Activated CD8-positive, alpha-beta T cell treated with anti-CD3 and anti-CD28 coated beads for 36 hours (primary cell): ENCODE results near the gene RAB40B. TPM values are rescaled to one million over a fixed set of nuclear protein-coding genes. Genes with fewer than 3 reads are reported as not detected.
A peak's percentile ranks its signal among the peaks of the same experiment; 100 is the strongest.

Source experiments
- ATAC-seq: fragments of 200-7000 bp; cut with Tn5 transposase; one replicate; pipeline ENCODE4 v1.10.0; 2021; ENCODE audit warnings: mild to moderate bottlenecking, moderate library complexity
- CTCF ChIA-PET: fragments of 350-600 bp; sonication (Branson Sonifier 250); formaldehyde crosslinking; loops from one replicate; lab custom pipeline; 2021; ENCODE audit warnings: antibody characterized with exemption; lab: Charles Lee
- POLR2A ChIA-PET: fragments of 350-600 bp; sonication (Branson Sonifier 250); formaldehyde crosslinking; loops from one replicate; lab custom pipeline; 2021; ENCODE audit warnings: antibody characterized with exemption; lab: Charles Lee
- DNase-seq: peaks from one replicate; pipeline ENCODE4 v3.0.0-alpha.2; 2020
- H3K27ac Mint-ChIP-seq: one replicate; pipeline ENCODE4 v1.8.0; 2021; ENCODE audit warnings: mild to moderate bottlenecking, mixed read lengths
- H3K27me3 Mint-ChIP-seq: one replicate; pipeline ENCODE4 v1.8.0; 2021; ENCODE audit warnings: mixed read lengths
- H3K36me3 Mint-ChIP-seq: one replicate; pipeline ENCODE4 v1.8.0; 2021; ENCODE audit warnings: low read depth, mixed read lengths
- H3K4me1 Mint-ChIP-seq: one replicate; pipeline ENCODE4 v1.8.0; 2021; ENCODE audit warnings: low read depth, mixed read lengths
- H3K4me3 Mint-ChIP-seq: one replicate; pipeline ENCODE4 v1.8.0; 2021; ENCODE audit warnings: mild to moderate bottlenecking, moderate library complexity, mixed read lengths
- H3K9me3 Mint-ChIP-seq: one replicate; pipeline ENCODE4 v1.8.0; 2021; ENCODE audit warnings: mixed read lengths
- intact Hi-C: fragments of 100-400 bp; cut with micrococcal nuclease; formaldehyde crosslinking; loops from one replicate; pipeline ENCODE4 v1.10.0; 2022
- total RNA-seq, 2 experiments: library from RNA; stranded (reverse); gene quantifications; one replicate each; pipeline ENCODE4 v1.2.3, GENCODE V29; 2021
- TF ChIP-seq, protein P1 (sequence below): fragments of 200-600 bp; IDR thresholded peaks from one replicate; pipeline ENCODE4 v1.8.0; 2022; ENCODE audit warnings: antibody characterized with exemption, mild to moderate bottlenecking

Gene RAB40B
- total RNA-seq, 2 experiments from 2014 or later = 1.6 to 3.4 TPM

DNA sequence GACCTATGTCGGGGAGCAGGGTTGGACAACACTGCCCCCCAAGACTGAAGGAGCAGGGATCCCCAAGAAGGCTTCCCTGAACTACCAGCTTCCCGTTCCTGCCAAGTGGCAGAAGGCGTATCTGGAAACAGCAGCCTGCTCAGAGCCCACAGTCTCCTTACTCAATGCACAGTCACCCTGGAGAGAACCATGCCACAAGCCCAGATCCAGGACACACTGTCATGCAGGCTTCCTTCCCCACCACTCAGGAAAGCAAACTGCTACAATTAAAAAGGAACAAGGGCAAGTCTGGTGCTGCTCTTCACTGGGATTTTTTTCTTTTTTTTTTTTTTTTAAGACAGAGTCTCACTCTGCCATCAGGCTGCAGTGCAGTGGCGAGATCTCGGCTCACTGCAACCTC lies 58.5 kb downstream of the RAB40B start:
- Mint-ChIP-seq H3K36me3 (peaks cover 65% of the 10 kb centered on the region), H3K4me1 (peaks cover 36% of the 10 kb centered on the region), H3K27ac (no peak overlapping the region), H3K4me3 (no peak overlapping the region), H3K27me3 (no peaks in the 10 kb centered on the region), H3K9me3 (peaks cover 5% of the 10 kb centered on the region)
- intact Hi-C loops = no loop called here
- ChIA-PET CTCF (no interaction called here), POLR2A (interaction anchor here (0.5 kb wide), 1 partner anchor 30 kb away, joined by 3 read pairs; no protein-coding TSS in a partner anchor)
- DNase-seq = no peak
- ATAC-seq = no peak
- TF ChIP-seq, protein P1, sequence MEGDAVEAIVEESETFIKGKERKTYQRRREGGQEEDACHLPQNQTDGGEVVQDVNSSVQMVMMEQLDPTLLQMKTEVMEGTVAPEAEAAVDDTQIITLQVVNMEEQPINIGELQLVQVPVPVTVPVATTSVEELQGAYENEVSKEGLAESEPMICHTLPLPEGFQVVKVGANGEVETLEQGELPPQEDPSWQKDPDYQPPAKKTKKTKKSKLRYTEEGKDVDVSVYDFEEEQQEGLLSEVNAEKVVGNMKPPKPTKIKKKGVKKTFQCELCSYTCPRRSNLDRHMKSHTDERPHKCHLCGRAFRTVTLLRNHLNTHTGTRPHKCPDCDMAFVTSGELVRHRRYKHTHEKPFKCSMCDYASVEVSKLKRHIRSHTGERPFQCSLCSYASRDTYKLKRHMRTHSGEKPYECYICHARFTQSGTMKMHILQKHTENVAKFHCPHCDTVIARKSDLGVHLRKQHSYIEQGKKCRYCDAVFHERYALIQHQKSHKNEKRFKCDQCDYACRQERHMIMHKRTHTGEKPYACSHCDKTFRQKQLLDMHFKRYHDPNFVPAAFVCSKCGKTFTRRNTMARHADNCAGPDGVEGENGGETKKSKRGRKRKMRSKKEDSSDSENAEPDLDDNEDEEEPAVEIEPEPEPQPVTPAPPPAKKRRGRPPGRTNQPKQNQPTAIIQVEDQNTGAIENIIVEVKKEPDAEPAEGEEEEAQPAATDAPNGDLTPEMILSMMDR = no peak

DNA sequence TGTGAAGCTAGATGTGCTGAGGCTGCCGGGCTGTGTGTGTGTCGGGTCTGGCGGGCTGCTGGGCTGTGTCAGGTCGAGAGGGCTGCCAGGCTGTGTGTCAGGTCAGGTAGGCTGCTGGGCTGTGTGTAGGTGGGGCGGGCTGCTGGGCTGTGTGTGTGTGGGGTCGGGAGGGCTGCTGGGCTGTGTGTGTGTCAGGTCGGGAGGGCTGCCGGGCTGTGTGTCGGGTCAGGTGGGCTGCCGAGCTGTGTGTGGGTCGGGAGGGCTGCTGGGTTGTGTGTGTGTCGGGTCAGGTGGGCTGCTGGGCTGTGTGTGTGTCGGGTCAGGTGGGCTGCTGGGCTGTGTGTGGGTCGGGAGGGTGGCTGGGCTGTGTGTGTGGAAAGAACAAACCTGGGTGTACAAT lies 58.9 kb downstream of the RAB40B start:
- Mint-ChIP-seq H3K4me1 (peaks cover 38% of the 10 kb centered on the region), H3K27me3 (no peaks in the 10 kb centered on the region), H3K27ac (peak overlapping the region; percentile 22), H3K9me3 (peaks cover 5% of the 10 kb centered on the region), H3K4me3 (no peak overlapping the region), H3K36me3 (peaks cover 67% of the 10 kb centered on the region)
- DNase-seq = no peak
- TF ChIP-seq, protein P1 = no peak
- ChIA-PET CTCF (no interaction called here), POLR2A (interaction anchor here (0.5 kb wide), 1 partner anchor 30 kb away, joined by 3 read pairs; no protein-coding TSS in a partner anchor)
- intact Hi-C loops = no loop called here
- no peak for ATAC-seq

DNA sequence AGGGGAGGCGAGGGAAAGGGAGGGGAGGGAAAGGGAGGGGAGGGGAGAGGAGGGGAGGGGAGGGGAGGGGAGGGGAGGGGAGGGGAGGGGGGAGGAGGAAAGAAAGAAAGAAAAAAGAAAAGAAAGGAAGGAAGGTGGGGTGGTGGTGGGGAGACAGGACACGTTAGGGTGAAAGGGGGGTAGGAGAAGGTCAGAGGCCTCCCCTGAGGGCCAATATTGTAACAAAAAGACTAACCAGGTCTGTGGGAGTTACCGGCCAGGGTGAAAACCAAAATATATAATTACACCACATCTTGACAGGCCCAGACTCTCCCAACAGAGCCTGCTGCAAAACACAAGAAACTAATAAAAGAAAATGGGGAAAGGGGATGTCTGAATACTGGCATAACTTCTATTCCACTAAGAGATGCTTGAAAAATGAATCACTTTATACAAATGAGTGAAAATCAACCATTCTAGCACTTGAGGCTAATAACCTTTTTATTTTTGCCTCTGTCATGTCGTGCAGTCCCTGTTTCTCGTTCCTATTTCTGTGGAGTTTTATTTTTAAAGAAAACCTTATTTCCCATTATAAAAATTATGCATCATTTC lies 60.2 kb downstream of the RAB40B start:
- ChIA-PET POLR2A (no interaction called here), CTCF (no interaction called here)
- Mint-ChIP-seq H3K36me3 (peaks cover 66% of the 10 kb centered on the region), H3K27ac (no peak overlapping the region), H3K9me3 (peaks cover 5% of the 10 kb centered on the region), H3K4me1 (peaks cover 39% of the 10 kb centered on the region), H3K27me3 (no peaks in the 10 kb centered on the region), H3K4me3 (no peak overlapping the region)
- no peak for ATAC-seq
- no peak for DNase-seq
- TF ChIP-seq, protein P1 = no peak
- intact Hi-C loops = no loop called here

DNA sequence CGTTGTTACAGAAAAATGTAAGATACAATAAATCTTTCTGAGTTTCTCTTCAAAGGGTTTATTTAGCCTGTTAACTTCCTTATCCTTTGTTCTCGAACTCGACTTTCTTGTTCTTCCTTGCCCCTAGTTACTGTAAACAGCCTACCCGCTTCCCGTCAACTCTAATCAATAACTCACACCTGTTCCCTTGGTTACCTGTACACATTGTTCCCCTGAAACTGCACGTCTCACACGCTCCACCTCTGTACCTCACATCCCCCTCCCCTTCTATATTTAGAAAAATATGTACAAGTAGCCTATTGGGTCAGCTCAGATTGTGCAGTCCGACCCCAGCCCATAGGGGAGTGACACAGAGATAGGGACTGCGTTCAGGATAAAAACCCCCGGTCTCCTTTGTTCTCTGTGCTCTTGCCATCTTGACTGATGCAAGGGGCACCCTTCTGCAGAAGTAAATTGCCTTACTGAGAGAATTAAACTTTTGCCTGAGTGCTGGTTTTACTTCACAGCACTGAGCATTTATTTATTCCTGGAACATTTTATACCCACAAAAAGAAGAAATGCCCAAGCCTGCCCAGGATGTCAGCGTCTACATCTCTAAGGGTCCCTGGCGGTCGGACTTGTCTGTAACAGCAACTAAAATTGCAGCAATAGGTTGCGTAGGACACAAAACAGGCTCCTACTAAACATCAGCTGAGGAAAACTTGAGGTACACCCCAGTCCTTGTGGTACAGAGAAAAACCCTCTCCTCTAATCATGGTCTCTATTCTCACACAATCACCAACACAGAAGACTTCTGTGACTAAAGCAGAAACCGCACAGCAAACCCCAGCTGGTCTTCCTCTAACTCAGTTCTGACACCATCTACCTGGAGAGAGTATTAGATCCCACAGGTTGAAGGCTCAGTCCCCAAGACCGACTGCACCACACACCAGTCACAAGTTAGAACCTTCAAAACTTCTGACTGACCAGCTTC lies 61.6 kb downstream of the RAB40B start:
- H3K4me3 Mint-ChIP-seq = no peak overlapping the region

More for the DNA sequence above, 61.6 kb downstream of the RAB40B start:
- no peak for ATAC-seq
- DNase-seq = no peak
- POLR2A ChIA-PET = no interaction called here
- intact Hi-C loops = no loop called here
- Mint-ChIP-seq H3K27me3 (no peaks in the 10 kb centered on the region), H3K27ac (peak overlapping the region; percentile 2), H3K9me3 (peaks cover 5% of the 10 kb centered on the region), H3K4me1 (peaks cover 40% of the 10 kb centered on the region), H3K36me3 (peaks cover 59% of the 10 kb centered on the region)
- CTCF ChIA-PET = interaction anchor here (1.2 kb wide), 1 partner anchor 31 kb away, joined by 3 read pairs; no protein-coding TSS in a partner anchor
- TF ChIP-seq, protein P1 = no peak
